Measurements from ENCODE around the gene TTLL13.

The TTLL13 gene

DNA sequence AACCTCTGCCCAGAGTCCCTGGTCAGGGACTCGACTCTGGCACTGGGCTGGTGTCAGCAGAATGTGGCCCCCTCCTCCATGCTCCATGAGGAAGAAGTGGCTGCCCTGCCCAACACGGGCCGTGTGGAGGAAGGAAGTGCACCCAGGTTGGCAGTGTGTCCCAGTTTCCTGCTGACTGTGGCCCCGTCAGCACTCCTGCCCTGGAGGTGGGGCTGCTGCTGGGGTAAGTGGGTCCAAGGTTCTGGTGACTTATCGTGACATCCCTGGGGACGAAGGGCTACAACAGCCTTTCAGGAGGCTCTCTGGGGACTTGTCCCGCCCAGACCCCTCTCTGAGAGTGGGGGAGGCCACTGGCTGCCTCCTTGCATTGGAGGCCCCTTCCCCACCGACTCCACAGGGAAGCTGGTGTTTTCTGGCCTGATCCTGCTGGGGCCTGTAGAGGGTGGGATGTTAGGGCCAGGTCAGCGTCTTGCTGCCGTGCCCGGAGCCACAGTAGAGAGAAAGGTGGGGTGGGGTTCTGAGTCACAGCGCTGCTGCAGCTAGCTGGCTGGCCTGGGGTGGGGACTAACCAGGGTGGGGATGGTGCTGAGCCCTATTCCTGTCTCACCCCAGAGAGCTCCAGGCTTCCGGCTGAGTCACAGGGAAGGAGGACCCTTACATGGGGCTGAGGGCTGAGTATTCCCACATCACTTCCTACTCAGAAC, 37.8 kb upstream of the TTLL13 start:
- Mint-ChIP-seq H3K27ac (no peak overlapping the region), H3K9me3 (no peaks in the 10 kb centered on the region), H3K4me1 (peaks cover 17% of the 10 kb centered on the region), H3K27me3 (no peaks in the 10 kb centered on the region), H3K4me3 (no peak overlapping the region)
- DNase-seq (no peak), ATAC-seq (no peak)

DNA sequence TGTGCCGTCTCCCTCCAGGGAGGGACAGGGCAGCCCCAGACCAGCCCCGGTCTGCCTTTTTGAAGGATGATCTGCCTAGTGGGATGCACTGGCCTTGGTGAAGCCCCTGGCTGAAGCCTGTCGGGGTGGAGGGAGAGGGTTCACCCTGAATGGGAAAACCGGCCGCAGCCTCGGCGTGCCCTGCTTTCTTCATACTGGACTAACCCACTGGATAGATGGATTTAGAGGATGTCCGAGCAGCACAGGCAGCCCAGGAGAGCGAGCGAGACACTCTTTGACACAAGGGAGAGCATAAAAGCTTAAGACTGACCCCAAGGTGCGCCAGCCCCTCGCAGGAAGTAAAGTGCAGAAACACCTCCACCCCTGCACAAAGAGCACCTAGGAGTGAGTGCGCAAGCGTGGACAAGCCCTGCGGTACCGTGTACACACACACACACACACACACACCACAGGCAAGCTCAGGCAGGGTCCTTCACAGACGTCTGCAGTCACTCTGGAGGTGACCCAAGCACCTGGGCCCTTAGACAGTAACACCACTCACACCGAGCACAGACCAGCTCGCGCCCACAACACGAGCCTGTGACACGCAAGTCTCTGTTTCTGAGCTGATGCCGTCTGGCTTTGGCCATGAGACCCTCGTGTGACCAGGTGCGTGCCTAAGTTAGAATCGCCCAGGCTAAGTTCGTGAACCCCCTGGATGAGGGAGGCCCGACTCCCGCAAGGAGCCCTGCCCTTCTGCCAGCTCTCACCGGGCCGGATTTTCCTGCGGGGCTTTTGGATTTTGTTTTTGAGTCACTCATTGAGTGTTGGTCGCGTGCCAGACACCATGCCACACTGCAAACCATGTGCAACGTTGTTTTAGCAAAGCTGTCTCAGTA, 36.9 kb upstream of the TTLL13 start:
- Mint-ChIP-seq H3K27ac (no peak overlapping the region), H3K4me1 (peaks cover 22% of the 10 kb centered on the region), H3K9me3 (no peaks in the 10 kb centered on the region), H3K27me3 (no peaks in the 10 kb centered on the region), H3K4me3 (no peak overlapping the region)
- ATAC-seq: no peak
- no peak for DNase-seq

DNA sequence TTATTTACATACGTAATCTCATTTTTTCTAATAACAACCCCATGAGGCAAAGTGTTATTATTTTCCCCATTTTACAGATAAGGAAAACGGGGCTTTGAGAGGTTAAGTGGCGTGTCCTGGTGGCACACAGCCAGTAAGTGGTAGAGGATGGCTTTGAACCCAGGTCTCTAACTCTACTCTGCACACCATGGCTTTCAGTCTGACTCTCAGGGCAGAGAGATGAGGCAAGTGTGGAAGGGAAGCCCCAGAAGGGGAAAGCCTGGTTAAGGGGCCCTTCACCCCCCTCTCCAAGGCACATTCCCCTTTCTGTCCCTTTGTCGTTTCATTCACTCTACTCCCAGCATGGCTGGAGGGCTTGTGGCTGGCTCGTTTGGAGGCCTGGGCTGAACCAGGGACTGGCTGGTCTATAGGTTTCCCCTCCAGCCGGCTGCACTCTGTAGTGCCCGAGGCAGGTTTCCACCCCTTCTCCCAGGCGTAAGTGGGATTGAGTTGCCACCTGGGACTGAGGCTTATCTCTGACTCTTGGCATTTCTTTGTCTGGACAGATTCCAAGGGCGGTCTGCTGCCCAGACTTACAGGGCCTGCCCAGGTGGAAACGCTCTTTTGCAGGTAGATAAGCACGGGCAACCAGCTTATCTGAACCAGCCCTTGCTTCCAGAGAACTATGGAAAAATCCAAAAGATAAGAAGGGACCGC, 36.1 kb upstream of the TTLL13 start:
- H3K27me3 Mint-ChIP-seq: no peaks in the 10 kb centered on the region
- DNase-seq: no peak
- no peak overlapping the region for H3K27ac Mint-ChIP-seq
- no peaks in the 10 kb centered on the region for H3K9me3 Mint-ChIP-seq
- H3K4me1 Mint-ChIP-seq: peaks cover 24% of the 10 kb centered on the region
- ATAC-seq: peak; percentile 49
- no peak overlapping the region for H3K4me3 Mint-ChIP-seq

DNA sequence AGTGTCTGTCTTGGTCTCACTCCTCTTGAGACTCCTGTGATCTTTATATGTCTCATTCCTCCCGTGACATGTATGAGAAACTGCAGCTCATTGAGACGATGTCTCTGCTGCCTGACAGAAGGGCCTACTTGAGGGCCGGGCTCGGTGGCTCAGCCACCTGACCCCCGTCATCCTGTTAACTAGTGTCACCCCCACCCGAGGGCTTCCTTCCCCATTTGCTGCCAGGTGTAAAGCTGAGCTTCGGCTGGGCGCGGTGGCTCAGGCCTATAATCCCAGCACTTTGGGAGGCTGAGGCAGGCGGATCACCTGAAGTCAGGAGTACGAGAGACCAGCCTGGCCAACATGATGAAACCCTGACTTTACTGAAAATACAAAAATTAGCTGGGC, 35.5 kb upstream of the TTLL13 start:
- no peak overlapping the region for H3K27ac Mint-ChIP-seq
- no peak overlapping the region for H3K4me3 Mint-ChIP-seq
- H3K27me3 Mint-ChIP-seq: no peaks in the 10 kb centered on the region
- no peaks in the 10 kb centered on the region for H3K9me3 Mint-ChIP-seq
- H3K4me1 Mint-ChIP-seq: peaks cover 24% of the 10 kb centered on the region
- ATAC-seq (no peak), DNase-seq (no peak)

DNA sequence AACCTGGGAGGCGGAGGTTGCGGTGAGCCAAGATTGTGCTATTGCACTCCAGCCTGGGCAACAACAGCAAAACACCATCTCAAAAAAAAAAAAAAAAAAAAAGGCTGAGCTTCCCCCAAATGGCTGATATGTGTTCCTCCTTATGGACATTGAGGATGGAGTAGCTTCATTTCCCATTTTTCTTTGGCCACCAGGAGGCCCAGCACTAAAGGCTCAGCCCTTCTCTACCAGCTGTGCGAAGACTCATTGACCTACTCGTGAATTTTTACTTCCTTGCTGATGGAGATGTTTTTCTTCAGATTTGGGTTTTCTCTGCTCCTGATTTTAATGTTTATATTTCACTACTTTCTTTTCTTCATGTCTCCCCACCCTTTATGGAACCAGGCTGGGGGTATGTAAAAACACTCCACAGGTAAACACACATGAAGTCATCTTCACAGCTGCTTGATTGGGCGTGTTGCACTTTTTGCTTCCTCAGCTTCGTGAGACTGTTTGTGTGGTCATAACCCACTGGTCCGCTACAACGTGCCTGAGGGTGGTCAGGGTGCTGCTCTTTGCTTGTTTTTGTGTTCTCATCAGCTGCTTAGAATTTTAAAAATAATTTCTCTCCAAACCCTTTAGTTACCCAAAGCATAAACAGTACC, 34.7 kb upstream of the TTLL13 start:
- no peak for ATAC-seq
- Mint-ChIP-seq H3K4me1 (peaks cover 24% of the 10 kb centered on the region), H3K9me3 (no peaks in the 10 kb centered on the region), H3K27me3 (no peaks in the 10 kb centered on the region), H3K4me3 (no peak overlapping the region), H3K27ac (peak overlapping the region in 1 of 2 donors; percentile 60)
- DNase-seq: no peak

DNA sequence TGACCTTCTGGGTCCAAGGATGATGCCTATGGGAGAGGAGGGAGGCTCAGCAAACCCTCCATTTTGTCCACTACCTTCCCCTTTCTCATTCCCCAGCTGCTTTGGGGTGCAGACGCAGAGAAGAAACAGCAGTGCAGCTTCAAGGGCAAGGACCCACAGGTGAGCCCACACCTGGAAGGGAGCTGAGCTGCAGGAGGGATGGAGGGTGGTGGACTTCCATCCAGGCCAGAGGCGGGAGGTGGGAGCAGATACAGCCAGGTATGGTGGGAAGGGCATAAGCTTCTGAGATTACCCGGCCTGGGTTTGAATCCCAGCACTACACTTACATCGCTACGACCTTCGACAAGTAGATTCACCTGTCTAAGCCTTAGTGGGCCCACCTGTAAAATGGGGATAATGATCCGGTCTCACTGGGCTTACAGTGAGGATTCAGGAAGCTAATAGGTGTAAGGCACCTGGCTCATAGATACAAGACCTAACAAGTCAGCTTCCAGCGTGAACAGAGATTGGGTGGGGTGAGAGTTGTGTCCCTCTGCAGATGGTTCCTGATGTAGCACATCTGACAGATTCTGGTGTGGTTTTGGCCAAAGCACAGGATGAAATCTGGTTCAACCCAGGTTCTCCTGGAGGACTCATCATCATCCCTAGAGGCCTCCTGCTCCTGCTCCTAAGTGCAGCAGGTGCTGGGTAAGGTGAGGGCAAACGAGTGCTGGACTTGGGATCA, 31.5 kb upstream of the TTLL13 start:
- no peak overlapping the region for H3K4me3 Mint-ChIP-seq
- H3K4me1 Mint-ChIP-seq: peaks cover 15% of the 10 kb centered on the region
- DNase-seq (no peak), ATAC-seq (no peak)
- H3K9me3 Mint-ChIP-seq: no peaks in the 10 kb centered on the region
- H3K27ac Mint-ChIP-seq: no peak overlapping the region
- no peaks in the 10 kb centered on the region for H3K27me3 Mint-ChIP-seq

DNA sequence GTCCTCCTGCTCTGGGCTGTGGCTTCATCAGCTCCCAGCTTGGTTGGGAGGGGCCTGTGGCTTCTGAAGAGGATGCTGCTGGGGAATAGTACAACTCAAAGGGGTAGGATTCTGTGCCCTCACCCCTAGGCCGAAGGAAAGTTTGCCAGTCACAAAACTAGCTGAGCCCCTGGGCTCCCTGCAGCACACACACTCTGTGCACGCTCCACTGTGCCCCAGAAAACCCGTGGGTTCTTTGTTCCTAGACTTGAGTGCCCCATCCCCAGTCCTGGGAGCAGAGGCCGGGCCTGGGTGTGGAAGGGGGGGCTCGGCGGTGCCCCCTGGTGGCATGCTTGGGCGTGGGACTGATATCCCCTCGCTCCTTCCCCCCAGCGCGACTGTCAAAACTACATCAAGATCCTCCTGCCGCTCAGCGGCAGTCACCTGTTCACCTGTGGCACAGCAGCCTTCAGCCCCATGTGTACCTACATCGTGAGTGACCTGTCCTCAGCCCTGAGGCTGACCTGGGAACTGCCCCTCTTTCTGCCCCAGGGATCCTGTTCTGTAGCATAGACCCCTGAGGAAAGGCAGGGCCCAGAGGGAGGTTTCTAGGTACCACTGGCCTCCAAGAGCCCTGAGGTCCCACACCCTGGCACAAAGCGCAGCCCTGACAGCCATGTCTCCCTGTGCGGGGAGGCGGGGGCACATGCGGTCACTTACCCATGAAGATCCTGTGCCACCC, 29.8 kb upstream of the TTLL13 start:
- DNase-seq (peak; percentile 60 to 61), ATAC-seq (peak; percentile 85)
- Mint-ChIP-seq H3K4me3 (no peak overlapping the region), H3K9me3 (no peaks in the 10 kb centered on the region), H3K27me3 (no peaks in the 10 kb centered on the region), H3K4me1 (peaks cover 15% of the 10 kb centered on the region), H3K27ac (no peak overlapping the region)

DNA sequence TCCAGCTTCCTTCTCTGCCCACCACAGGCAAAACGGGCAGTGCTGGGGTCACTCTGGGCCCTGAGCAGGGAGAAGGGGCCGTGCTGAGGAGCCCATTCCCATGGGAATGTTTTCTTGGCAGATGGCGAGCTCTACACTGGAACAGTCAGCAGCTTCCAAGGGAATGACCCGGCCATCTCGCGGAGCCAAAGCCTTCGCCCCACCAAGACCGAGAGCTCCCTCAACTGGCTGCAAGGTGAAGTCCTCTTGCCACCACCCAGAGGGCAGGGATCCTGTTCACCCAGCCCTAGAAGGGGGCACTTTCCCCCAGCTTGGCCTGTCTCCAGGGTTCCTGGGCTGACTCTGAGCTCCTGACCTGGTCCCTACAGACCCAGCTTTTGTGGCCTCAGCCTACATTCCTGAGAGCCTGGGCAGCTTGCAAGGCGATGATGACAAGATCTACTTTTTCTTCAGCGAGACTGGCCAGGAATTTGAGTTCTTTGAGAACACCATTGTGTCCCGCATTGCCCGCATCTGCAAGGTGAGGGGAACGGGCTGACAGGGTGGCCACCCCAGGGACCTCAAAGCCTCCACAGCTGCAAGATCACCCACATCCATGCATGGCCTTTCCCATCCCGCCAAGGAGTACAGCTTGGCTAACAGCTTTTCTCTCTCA, 28.0 kb upstream of the TTLL13 start:
- peak in 1 of 2 donors; percentile 25 for DNase-seq

DNA sequence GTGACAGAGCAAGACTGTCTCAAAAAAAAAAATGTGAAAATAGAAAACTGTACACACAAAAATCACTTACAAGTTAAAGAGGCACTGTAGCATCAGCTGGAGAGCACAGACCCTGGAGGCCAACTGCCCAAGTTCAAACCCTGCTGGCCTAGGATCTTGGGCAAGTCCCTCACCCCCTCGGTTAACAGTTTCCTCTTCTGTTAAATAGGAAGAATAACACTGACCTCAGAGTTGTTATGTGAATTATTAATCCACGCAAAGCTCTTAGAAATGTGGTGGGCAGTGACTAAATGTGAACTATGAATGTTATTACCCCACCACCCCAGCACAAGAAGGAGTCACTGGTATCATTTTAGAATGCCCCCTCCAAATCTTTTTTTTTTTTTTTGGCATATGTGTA, 26.8 kb upstream of the TTLL13 start:
- DNase-seq (no peak), ATAC-seq (no peak)
- Mint-ChIP-seq H3K27ac (no peak overlapping the region), H3K9me3 (no peaks in the 10 kb centered on the region), H3K4me3 (no peak overlapping the region), H3K4me1 (peaks cover 9% of the 10 kb centered on the region), H3K27me3 (no peaks in the 10 kb centered on the region)

More for the DNA sequence above, 28.0 kb upstream of the TTLL13 start:
- Mint-ChIP-seq H3K4me1 (peaks cover 15% of the 10 kb centered on the region), H3K4me3 (no peak overlapping the region), H3K27me3 (no peaks in the 10 kb centered on the region), H3K27ac (no peak overlapping the region), H3K9me3 (no peaks in the 10 kb centered on the region)
- ATAC-seq: peak; percentile 56

DNA sequence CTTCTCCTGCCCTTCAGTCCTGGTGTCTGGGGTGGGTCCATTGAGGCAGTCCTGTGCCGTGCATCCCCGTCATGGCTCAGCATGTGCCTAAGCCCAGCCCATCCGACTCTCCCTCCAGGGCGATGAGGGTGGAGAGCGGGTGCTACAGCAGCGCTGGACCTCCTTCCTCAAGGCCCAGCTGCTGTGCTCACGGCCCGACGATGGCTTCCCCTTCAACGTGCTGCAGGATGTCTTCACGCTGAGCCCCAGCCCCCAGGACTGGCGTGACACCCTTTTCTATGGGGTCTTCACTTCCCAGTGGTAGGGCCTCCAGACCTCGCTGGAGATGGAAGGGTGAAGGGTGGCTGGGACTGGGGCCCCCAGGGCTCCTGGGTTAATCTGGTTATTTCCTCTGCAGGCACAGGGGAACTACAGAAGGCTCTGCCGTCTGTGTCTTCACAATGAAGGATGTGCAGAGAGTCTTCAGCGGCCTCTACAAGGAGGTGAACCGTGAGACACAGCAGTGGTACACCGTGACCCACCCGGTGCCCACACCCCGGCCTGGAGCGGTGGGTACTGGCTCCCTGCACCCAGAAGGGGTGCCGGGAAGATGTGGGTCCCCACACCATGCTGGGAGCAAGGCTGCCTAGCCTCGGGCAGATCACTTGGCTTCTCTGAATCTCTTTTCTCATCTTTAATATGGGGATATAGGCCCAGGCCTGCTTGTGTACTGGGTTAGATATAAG, 25.8 kb upstream of the TTLL13 start:
- ATAC-seq (no peak), DNase-seq (no peak)
- H3K4me1 Mint-ChIP-seq: peaks cover 7% of the 10 kb centered on the region
- no peak overlapping the region for H3K4me3 Mint-ChIP-seq
- H3K27me3 Mint-ChIP-seq: no peaks in the 10 kb centered on the region
- no peak overlapping the region for H3K27ac Mint-ChIP-seq
- no peaks in the 10 kb centered on the region for H3K9me3 Mint-ChIP-seq

DNA sequence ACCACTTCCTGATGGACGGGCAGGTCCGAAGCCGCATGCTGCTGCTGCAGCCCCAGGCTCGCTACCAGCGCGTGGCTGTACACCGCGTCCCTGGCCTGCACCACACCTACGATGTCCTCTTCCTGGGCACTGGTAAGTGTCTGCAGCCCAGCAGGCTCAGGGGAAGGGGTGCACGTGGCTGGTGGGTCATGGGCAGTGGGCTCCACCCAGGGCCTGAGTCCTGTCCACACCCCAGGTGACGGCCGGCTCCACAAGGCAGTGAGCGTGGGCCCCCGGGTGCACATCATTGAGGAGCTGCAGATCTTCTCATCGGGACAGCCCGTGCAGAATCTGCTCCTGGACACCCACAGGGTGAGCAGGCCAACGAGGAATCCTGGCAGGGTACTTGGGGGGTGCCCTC, 24.3 kb upstream of the TTLL13 start:
- H3K4me1 Mint-ChIP-seq: peaks cover 13% of the 10 kb centered on the region

DNA sequence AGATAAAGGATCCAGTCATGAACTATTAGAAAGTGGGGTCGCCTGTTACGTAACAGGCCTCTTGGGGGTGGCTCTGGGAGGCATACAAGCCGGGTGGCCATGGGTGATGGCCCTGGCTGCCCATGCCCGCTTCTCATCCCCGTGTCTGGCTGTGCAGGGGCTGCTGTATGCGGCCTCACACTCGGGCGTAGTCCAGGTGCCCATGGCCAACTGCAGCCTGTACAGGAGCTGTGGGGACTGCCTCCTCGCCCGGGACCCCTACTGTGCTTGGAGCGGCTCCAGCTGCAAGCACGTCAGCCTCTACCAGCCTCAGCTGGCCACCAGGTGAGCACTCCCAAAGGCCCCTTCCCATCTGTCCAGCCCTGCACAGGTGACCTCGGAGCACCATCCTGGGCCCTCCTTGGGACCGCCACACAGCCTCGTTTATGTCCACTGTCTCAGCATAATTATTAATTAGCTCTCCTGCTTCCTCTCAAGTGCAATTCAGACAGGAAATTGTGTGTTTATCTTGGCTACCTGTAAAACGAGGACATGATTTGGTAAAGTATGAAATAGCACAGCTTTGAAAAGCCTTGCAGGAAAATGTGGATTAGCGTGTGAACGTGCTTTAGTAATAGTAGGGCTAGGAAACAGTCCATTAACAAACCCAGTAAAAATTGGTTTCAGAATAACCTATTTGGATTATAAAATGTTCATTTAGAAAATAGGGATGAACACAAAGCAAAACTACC, 23.7 kb upstream of the TTLL13 start:
- ATAC-seq (no peak), DNase-seq (no peak)
- H3K4me1 Mint-ChIP-seq: peaks cover 20% of the 10 kb centered on the region
- peak overlapping the region in 1 of 2 donors; percentile 54 for H3K27ac Mint-ChIP-seq
- no peaks in the 10 kb centered on the region for H3K9me3 Mint-ChIP-seq
- H3K4me3 Mint-ChIP-seq: no peak overlapping the region
- H3K27me3 Mint-ChIP-seq: no peaks in the 10 kb centered on the region

More for the DNA sequence above, 24.3 kb upstream of the TTLL13 start:
- DNase-seq (no peak), ATAC-seq (no peak)
- H3K9me3 Mint-ChIP-seq: no peaks in the 10 kb centered on the region
- no peak overlapping the region for H3K27ac Mint-ChIP-seq
- H3K4me3 Mint-ChIP-seq: no peak overlapping the region
- H3K27me3 Mint-ChIP-seq: no peaks in the 10 kb centered on the region

DNA sequence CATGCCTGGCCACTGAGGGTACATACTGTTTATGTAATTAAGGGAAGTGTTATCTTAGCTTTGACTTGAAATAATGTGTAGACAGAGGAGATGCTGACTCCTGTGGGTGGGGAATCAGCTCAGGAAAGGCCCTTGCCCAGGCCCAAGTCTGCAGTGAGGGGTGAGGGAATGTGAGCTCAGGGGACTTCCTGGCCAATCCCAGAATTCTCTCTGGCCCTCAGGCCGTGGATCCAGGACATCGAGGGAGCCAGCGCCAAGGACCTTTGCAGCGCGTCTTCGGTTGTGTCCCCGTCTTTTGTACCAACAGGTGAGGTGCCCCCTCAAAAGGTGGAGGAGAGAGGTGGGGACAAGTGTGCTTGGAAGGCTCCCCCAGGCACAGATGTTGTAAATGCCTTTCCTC, 22.0 kb upstream of the TTLL13 start:
- Mint-ChIP-seq H3K27me3 (no peaks in the 10 kb centered on the region), H3K4me3 (no peak overlapping the region), H3K9me3 (no peaks in the 10 kb centered on the region), H3K4me1 (peaks cover 36% of the 10 kb centered on the region), H3K27ac (no peak overlapping the region)
- DNase-seq (no peak), ATAC-seq (no peak)
